GM19397 (cell line): ENCODE results near the gene L1CAM.

Experiments used
- ATAC-seq: cut with Tn5 transposase; IDR thresholded peaks from one replicate; pipeline ENCODE4 v1.9.1; 2021; ENCODE audit warnings: mild to moderate bottlenecking, moderate library complexity; ENCODE audit not compliant: unreplicated experiment

L1CAM gene

GRCh38 chrX:153812220-153812619 lies 73.8 kb downstream of the L1CAM start:
- no peak for ATAC-seq
